NCI-H345 treated with DMSO at 0.1 percent for 48 hours (cell line): Measurements from ENCODE around the gene CALCR.
"Not testable (repeated sequence)": the region's sequence is repeated elsewhere in the genome, so short reads cannot be mapped to it uniquely, and the experiment has no call there.

Source experiments
- DNase-seq: peaks from one replicate; lab custom pipeline; 2025; ENCODE audit not compliant: unreplicated experiment; lab: John Stamatoyannopoulos, UW

The CALCR gene

GRCh38 chr7:93562936-93563335 is 11.6 kb downstream of the CALCR start:
- no peak for DNase-seq

GRCh38 chr7:93562106-93562505 is 12.4 kb downstream of the CALCR start:
- DNase-seq, result no peak

GRCh38 chr7:93559639-93560491 is 14.7 kb downstream of the CALCR start:
- DNase-seq, result no peak

GRCh38 chr7:93558705-93559614 is 15.6 kb downstream of the CALCR start:
- DNase-seq, result no peak

GRCh38 chr7:93551931-93552330 is 22.6 kb downstream of the CALCR start:
- DNase-seq, result no peak

- no peak for DNase-seq
Observed at GRCh38 chr7:93551063-93551895, 23.2 kb downstream of the CALCR start.

GRCh38 chr7:93547716-93548115 is 26.8 kb downstream of the CALCR start:
- DNase-seq, result no peak

GRCh38 chr7:93544691-93545090 is 29.8 kb downstream of the CALCR start:
- DNase-seq, result no peak

GRCh38 chr7:93538061-93538460 is 36.5 kb downstream of the CALCR start:
- DNase-seq, result no peak

GRCh38 chr7:93535616-93536015 is 38.9 kb downstream of the CALCR start:
- DNase-seq, result no peak

- no peak for DNase-seq
Observed at GRCh38 chr7:93530701-93531100, 43.8 kb downstream of the CALCR start.

GRCh38 chr7:93516834-93517233 is 57.7 kb downstream of the CALCR start:
- DNase-seq, result no peak

GRCh38 chr7:93515144-93515543 is 59.4 kb downstream of the CALCR start:
- no peak for DNase-seq

- DNase-seq, result no peak
Observed at GRCh38 chr7:93509303-93509702, 65.2 kb downstream of the CALCR start.

- DNase-seq, result no peak
Observed at GRCh38 chr7:93503088-93503487, 71.4 kb downstream of the CALCR start.

- not testable (repeated sequence) for DNase-seq
Observed at GRCh38 chr7:93491860-93492259, 82.7 kb downstream of the CALCR start.

- no peak for DNase-seq
Observed at GRCh38 chr7:93476491-93477344, 97.8 kb downstream of the CALCR start.

GRCh38 chr7:93475811-93476210 is 98.7 kb downstream of the CALCR start:
- no peak for DNase-seq

GRCh38 chr7:93471456-93471855 is 103.1 kb downstream of the CALCR start:
- no peak for DNase-seq

GRCh38 chr7:93463764-93464163 is 110.8 kb downstream of the CALCR start:
- DNase-seq, result no peak
